Measurements from ENCODE around the gene LBR.
A peak's percentile ranks its signal among the peaks of the same experiment; 100 is the strongest.

DNA sequence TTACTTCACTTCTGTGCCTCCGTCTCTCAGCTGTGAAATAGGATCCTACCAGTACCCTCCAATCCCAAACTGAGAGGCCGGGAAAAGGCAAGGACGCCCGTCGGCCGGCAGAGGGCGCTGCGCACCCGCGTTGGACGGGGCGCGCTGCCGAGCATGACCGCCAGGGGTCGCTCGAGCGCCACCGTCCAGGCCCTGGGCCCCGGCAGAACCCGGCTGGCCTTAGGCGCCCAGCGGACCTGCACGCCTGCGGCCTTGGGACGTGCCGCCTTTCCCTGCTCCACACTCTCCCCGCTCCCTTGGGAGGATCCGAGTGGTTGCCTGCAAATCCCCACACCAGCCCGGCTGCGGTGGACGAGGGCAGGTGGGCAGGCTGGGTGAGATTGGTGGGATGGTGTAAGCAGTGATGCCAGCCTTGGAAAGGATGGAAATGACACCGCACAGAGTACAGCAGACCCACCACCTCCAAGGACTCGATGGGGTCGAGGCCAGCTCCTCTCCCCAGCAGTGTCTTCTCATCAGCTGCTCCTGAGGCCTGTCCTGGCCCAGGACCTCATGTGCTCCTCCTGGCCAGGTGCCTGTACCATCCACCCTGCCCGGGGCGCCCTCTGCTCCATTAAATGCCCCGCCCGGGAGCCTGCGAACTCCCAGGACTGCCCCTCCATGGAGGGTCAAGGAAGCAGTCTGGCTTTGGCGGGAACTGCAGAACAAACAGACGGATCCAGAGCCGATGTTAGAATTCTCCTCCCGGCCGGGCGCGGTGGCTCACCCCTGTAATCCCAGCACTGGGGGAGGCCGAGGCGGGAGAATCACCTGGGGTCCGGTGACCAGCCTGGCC, 47.4 kb upstream of the LBR start:
- TF ChIP-seq, protein P1, sequence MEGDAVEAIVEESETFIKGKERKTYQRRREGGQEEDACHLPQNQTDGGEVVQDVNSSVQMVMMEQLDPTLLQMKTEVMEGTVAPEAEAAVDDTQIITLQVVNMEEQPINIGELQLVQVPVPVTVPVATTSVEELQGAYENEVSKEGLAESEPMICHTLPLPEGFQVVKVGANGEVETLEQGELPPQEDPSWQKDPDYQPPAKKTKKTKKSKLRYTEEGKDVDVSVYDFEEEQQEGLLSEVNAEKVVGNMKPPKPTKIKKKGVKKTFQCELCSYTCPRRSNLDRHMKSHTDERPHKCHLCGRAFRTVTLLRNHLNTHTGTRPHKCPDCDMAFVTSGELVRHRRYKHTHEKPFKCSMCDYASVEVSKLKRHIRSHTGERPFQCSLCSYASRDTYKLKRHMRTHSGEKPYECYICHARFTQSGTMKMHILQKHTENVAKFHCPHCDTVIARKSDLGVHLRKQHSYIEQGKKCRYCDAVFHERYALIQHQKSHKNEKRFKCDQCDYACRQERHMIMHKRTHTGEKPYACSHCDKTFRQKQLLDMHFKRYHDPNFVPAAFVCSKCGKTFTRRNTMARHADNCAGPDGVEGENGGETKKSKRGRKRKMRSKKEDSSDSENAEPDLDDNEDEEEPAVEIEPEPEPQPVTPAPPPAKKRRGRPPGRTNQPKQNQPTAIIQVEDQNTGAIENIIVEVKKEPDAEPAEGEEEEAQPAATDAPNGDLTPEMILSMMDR (IDR thresholded peaks at IDR 0.05), result peak; percentile 100
- peak in 1 of 2 donors; percentile 65 for TF ChIP-seq POLR2A (IDR thresholded peaks at IDR 0.05)

Measured in adrenal gland (tissue), 5 donors.